Endodermal cell (in vitro differentiated cells): ENCODE measurements around the gene KLC4. TPM values are rescaled to one million over a fixed set of nuclear protein-coding genes. Genes with fewer than 3 reads are reported as not detected.
A peak's percentile ranks its signal among the peaks of the same experiment; 100 is the strongest.

Source experiments
- DNase-seq: peaks from one replicate; pipeline ENCODE4 v3.0.0-alpha.2; 2017
- H3K27ac ChIP-seq: 2 replicates; pipeline ENCODE4 v1.5.1; 2013; ENCODE audit warnings: mild to moderate bottlenecking, low read depth, low read length, moderate library complexity
- H3K27me3 ChIP-seq: 2 replicates; pipeline ENCODE4 v1.6.1; 2013; ENCODE audit warnings: mild to moderate bottlenecking, low read length, moderate library complexity; ENCODE audit not compliant: insufficient read depth, control insufficient read depth, poor library complexity, severe bottlenecking
- H3K36me3 ChIP-seq: 2 replicates; pipeline ENCODE4 v1.7.0; 2013; ENCODE audit warnings: mild to moderate bottlenecking, low read length, moderate library complexity; ENCODE audit not compliant: control insufficient read depth, insufficient read depth
- H3K4me1 ChIP-seq: one replicate; pipeline ENCODE4 v1.7.0; 2013; ENCODE audit warnings: low read length; ENCODE audit not compliant: control insufficient read depth, insufficient read depth
- H3K4me3 ChIP-seq: 2 replicates; pipeline ENCODE4 v1.5.1; 2013; ENCODE audit warnings: mild to moderate bottlenecking, low read length, moderate library complexity
- H3K9ac ChIP-seq: 2 replicates; pipeline ENCODE4 v1.6.1; 2013; ENCODE audit warnings: mild to moderate bottlenecking, low read length, moderate library complexity; ENCODE audit not compliant: poor library complexity, severe bottlenecking; ENCODE audit errors: extremely low read depth
- H3K9me3 ChIP-seq: 2 replicates; pipeline ENCODE4 v1.6.1; 2013; ENCODE audit warnings: mild to moderate bottlenecking, low read length, moderate library complexity; ENCODE audit not compliant: control insufficient read depth
- H3K27ac Mint-ChIP-seq: 2 replicates; pipeline ENCODE4 v1.8.0; 2020; ENCODE audit warnings: mixed read lengths
- H3K27me3 Mint-ChIP-seq: 2 replicates; pipeline ENCODE4 v1.8.0; 2021; ENCODE audit warnings: mild to moderate bottlenecking, mixed read lengths; ENCODE audit not compliant: insufficient read depth
- H3K36me3 Mint-ChIP-seq: 2 replicates; pipeline ENCODE4 v1.8.0; 2020; ENCODE audit warnings: low read depth, mixed read lengths
- H3K4me1 Mint-ChIP-seq: 2 replicates; pipeline ENCODE4 v1.8.0; 2020; ENCODE audit warnings: mixed read lengths
- H3K4me3 Mint-ChIP-seq: 2 replicates; pipeline ENCODE4 v1.8.0; 2020; ENCODE audit warnings: mild to moderate bottlenecking, moderate library complexity, mixed read lengths
- H3K9me3 Mint-ChIP-seq: 2 replicates; pipeline ENCODE4 v1.8.0; 2020; ENCODE audit warnings: mild to moderate bottlenecking, mixed read lengths
- WGBS, 2 experiments: methylation state at CpG; one replicate each; pipeline versions ENCODE4 v1.1.5 to v1.1.7; 2013; ENCODE audit warnings: missing lambda C conversion rate in 2 of 2, mixed read lengths in 1 of 2; ENCODE audit not compliant: insufficient coverage in 1 of 2, insufficient read length in 1 of 2; 5-methylcytosine and 5-hydroxymethylcytosine counted together
- total RNA-seq, 2 donors: library from RNA; stranded (reverse); fragmentation: NEBNext Ultra II Directional in 1 of 2; extraction: Animal tissue kit (Norgen Biotek cat#: 25700) in 1 of 2; gene quantifications; 2 replicates in 1 of 2; 3 replicates in 1 of 2; pipeline ENCODE4 v1.2.1, GENCODE V29; 2021
- TF ChIP-seq, protein P1 (sequence below): fragments of 200-600 bp; sonication (generic); conservative IDR thresholded peaks from 2 replicates; pipeline ENCODE4 v1.5.0; 2021; ENCODE audit warnings: antibody characterized with exemption, mild to moderate bottlenecking

The KLC4 gene
- total RNA-seq, 2 donors from 2014 or later: 36.6 to 38.0 TPM

GRCh38 chr6:43020052-43020705, 39.3 kb upstream of the KLC4 start:
- Histone ChIP-seq H3K4me1 (peaks cover 8% of the 10 kb centered on the region), H3K27ac (no peak overlapping the region), H3K27me3 (no peaks in the 10 kb centered on the region), H3K4me3 (no peak overlapping the region), H3K36me3 (peaks cover 59% of the 10 kb centered on the region), H3K9me3 (no peaks in the 10 kb centered on the region), H3K9ac (no peak overlapping the region)
- TF ChIP-seq, protein P1, sequence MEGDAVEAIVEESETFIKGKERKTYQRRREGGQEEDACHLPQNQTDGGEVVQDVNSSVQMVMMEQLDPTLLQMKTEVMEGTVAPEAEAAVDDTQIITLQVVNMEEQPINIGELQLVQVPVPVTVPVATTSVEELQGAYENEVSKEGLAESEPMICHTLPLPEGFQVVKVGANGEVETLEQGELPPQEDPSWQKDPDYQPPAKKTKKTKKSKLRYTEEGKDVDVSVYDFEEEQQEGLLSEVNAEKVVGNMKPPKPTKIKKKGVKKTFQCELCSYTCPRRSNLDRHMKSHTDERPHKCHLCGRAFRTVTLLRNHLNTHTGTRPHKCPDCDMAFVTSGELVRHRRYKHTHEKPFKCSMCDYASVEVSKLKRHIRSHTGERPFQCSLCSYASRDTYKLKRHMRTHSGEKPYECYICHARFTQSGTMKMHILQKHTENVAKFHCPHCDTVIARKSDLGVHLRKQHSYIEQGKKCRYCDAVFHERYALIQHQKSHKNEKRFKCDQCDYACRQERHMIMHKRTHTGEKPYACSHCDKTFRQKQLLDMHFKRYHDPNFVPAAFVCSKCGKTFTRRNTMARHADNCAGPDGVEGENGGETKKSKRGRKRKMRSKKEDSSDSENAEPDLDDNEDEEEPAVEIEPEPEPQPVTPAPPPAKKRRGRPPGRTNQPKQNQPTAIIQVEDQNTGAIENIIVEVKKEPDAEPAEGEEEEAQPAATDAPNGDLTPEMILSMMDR: no peak
- Mint-ChIP-seq H3K27me3 (no peaks in the 10 kb centered on the region), H3K27ac (peak overlapping the region; percentile 95), H3K4me1 (peaks cover 18% of the 10 kb centered on the region), H3K36me3 (peaks cover 39% of the 10 kb centered on the region), H3K9me3 (no peaks in the 10 kb centered on the region), H3K4me3 (peak overlapping the region; percentile 98)
- WGBS, 2 experiments: 85 to 97% methylated on average over 2 to 3 of the region's 3 CpGs
- no peak for DNase-seq

- Histone ChIP-seq H3K9ac (peak overlapping the region; percentile 92), H3K9me3 (no peaks in the 10 kb centered on the region), H3K27ac (peak overlapping the region; percentile 63), H3K4me1 (peaks cover 8% of the 10 kb centered on the region), H3K27me3 (no peaks in the 10 kb centered on the region), H3K36me3 (peaks cover 64% of the 10 kb centered on the region), H3K4me3 (peak overlapping the region; percentile 98)
- Mint-ChIP-seq H3K9me3 (no peaks in the 10 kb centered on the region), H3K4me3 (peak overlapping the region; percentile 98), H3K27ac (peak overlapping the region; percentile 95), H3K4me1 (peaks cover 16% of the 10 kb centered on the region), H3K36me3 (peaks cover 42% of the 10 kb centered on the region), H3K27me3 (no peaks in the 10 kb centered on the region)
- 65% methylated on average over 5 of the region's 5 CpGs; no CpG with 5 or more reads in 1 of the 2 experiments for WGBS, 2 experiments
- TF ChIP-seq, protein P1: no peak
- DNase-seq: peak; percentile 81
Measured at GRCh38 chr6:43020847-43021246, 38.6 kb upstream of the KLC4 start.

DNA sequence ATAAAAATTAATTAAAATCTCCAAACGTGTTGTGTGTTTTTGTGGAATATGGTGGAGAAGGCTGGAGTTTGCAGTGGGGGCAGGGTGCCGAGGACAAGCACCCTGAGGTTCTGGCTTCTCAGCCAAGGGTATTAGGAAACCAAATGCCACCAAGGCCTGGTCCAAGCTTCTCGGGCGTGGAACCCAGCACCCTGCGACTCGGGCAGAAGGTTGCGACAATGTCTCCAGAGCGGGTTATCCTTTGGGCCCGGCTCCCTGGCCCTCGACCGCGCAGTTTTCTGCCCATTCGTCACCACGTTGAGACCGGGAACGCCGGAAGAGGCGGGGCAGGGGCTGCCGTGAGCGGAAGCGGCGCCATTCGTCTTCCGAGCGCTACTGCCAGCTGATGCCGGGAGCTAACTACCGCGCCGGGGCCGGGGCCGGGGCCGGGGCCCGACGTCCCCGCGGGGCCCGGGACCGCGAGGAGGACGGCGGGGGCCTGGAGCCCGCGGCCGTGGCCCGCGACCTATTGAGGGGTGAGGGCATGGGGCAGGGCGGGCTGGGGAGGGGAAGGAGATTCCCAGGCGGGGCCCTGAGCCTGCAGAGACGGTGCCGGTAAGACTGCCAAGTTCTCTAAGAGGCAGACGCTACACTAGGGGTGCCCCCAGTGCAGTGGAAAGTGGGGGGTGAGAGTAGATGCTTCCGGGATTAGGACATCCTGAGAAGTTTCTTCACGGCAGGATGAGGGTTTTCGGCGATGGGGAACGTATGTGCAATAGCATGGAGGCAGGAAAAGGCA, 38.0 kb upstream of the KLC4 start, which contains the start of gene RRP36:
RRP36 (plus strand) TSS at position 354 of the 778 bp plus-strand sequence; CDS start at position 386, 32 bp downstream.
- H3K4me3 Mint-ChIP-seq: peak within 1 kb of the TSS; percentile 98
- 2 to 4% methylated on average over 31 to 56 of the region's 56 CpGs for WGBS, 2 experiments
- DNase-seq: peak; percentile 93
- H3K27ac Mint-ChIP-seq: peak within 1 kb of the TSS; percentile 99
- peaks cover 70% of the 10 kb centered on the region for H3K36me3 ChIP-seq
- no peaks in the 10 kb centered on the region for H3K27me3 ChIP-seq
- H3K27ac ChIP-seq: peak within 1 kb of the TSS; percentile 72
- no peaks in the 10 kb centered on the region for H3K9me3 ChIP-seq
- peak within 1 kb of the TSS; percentile 98 for H3K4me3 ChIP-seq
- H3K4me1 ChIP-seq: peaks cover 8% of the 10 kb centered on the region
- no peaks in the 10 kb centered on the region for H3K9me3 Mint-ChIP-seq
- peak within 1 kb of the TSS; percentile 92 for H3K9ac ChIP-seq
- peaks cover 45% of the 10 kb centered on the region for H3K36me3 Mint-ChIP-seq
- TF ChIP-seq, protein P1: no peak
- no peaks in the 10 kb centered on the region for H3K27me3 Mint-ChIP-seq
- peaks cover 10% of the 10 kb centered on the region for H3K4me1 Mint-ChIP-seq
